OCI-LY7 (cell line): ENCODE measurements around the gene CDK14. TPM values are rescaled to one million over a fixed set of nuclear protein-coding genes. Genes with fewer than 3 reads are reported as not detected.

Experiments used
- BruUV-seq: library from RNA; stranded (reverse); fragments of 400-500 nt; replicated peaks from 2 replicates; lab custom pipeline; 2021; lab: Mats Ljungman, UMichigan
- CTCF ChIA-PET: fragments of 300-600 bp; sonication (Branson Sonifier 250); formaldehyde crosslinking; loops from one replicate; lab custom pipeline; 2022; ENCODE audit warnings: antibody characterized with exemption; ENCODE audit not compliant: unreplicated experiment; lab: Charles Lee
- POLR2A ChIA-PET: fragments of 300-600 bp; sonication (Branson Sonifier 250); formaldehyde crosslinking; loops from one replicate; lab custom pipeline; 2022; ENCODE audit warnings: antibody characterized with exemption; lab: Charles Lee
- DNase-seq: peaks from one replicate; pipeline ENCODE4 v3.0.0-alpha.2; 2015; ENCODE audit warnings: low spot score
- H2AFZ ChIP-seq: fragments of 200-600 bp; sonication (generic), shearing (Covaris generic); 2 replicates; pipeline ENCODE4 v1.6.1; 2014; ENCODE audit warnings: mild to moderate bottlenecking, antibody characterized with exemption, low read length, moderate library complexity
- H3K27ac ChIP-seq: fragments of 200-600 bp; sonication (generic); 2 replicates; pipeline ENCODE4 v1.5.1; 2014; ENCODE audit warnings: mixed run types, low read depth, mild to moderate bottlenecking, moderate library complexity, low read length, inconsistent platforms; ENCODE audit not compliant: poor library complexity, severe bottlenecking
- H3K36me3 ChIP-seq: fragments of 200-600 bp; sonication (generic); 2 replicates; pipeline ENCODE4 v1.6.1; 2014; ENCODE audit warnings: mild to moderate bottlenecking, antibody characterized with exemption, low read length, moderate library complexity, mixed read lengths; ENCODE audit not compliant: insufficient read depth
- H3K4me1 ChIP-seq: fragments of 200-600 bp; sonication (generic); 2 replicates; pipeline ENCODE4 v1.5.1; 2014; ENCODE audit warnings: mild to moderate bottlenecking, low read length; ENCODE audit not compliant: insufficient read depth, poor library complexity, severe bottlenecking
- H3K4me2 ChIP-seq: fragments of 200-600 bp; sonication (generic); 2 replicates; pipeline ENCODE4 v1.6.1; 2014; ENCODE audit warnings: mild to moderate bottlenecking, low read length
- H3K4me3 ChIP-seq: fragments of 200-600 bp; sonication (generic); 2 replicates; pipeline ENCODE4 v1.5.1; 2014; ENCODE audit warnings: mild to moderate bottlenecking, low read depth, low read length; ENCODE audit not compliant: poor library complexity, severe bottlenecking
- H3K79me2 ChIP-seq: fragments of 200-600 bp; sonication (generic); 2 replicates; pipeline ENCODE4 v1.6.1; 2016; ENCODE audit warnings: low read depth, mild to moderate bottlenecking, low read length, moderate library complexity, mixed read lengths; ENCODE audit not compliant: insufficient read depth
- H3K9me2 ChIP-seq: fragments of 200-600 bp; sonication (generic); 2 replicates; pipeline ENCODE4 v1.6.1; 2016; ENCODE audit warnings: mild to moderate bottlenecking, low read length, mixed read lengths; ENCODE audit not compliant: insufficient read depth
- H3K9me3 ChIP-seq: fragments of 200-600 bp; sonication (generic); 2 replicates; pipeline ENCODE4 v1.6.1; 2014; ENCODE audit warnings: mild to moderate bottlenecking, mixed run types, low read length, mixed read lengths
- H4K20me1 ChIP-seq: fragments of 200-600 bp; sonication (generic); 2 replicates; pipeline ENCODE4 v1.6.1; 2014; ENCODE audit warnings: mild to moderate bottlenecking, antibody characterized with exemption, low read length, moderate library complexity, mixed read lengths; ENCODE audit not compliant: insufficient read depth
- CTCF ChIP-seq: fragments of 200-600 bp; sonication (generic); conservative IDR thresholded peaks from 2 replicates; pipeline ENCODE4 v1.5.1; 2014; ENCODE audit warnings: mild to moderate bottlenecking, antibody characterized with exemption, low read length, moderate library complexity, mixed read lengths
- EZH2phosphoT487 ChIP-seq: fragments of 200-600 bp; sonication (generic); IDR thresholded peaks from 2 replicates; pipeline ENCODE4 v1.6.1; 2018; ENCODE audit warnings: low read depth, borderline replicate concordance, mild to moderate bottlenecking, mixed run types, antibody characterized with exemption, low read length, moderate library complexity, mixed read lengths
- intact Hi-C: fragments of 100-400 bp; cut with micrococcal nuclease; formaldehyde crosslinking; loops from one replicate; pipeline ENCODE4 v1.10.0; 2022; ENCODE audit not compliant: unreplicated experiment
- total RNA-seq, 2 experiments: library from RNA; depleted of rRNA in 1 of 2; stranded (reverse); fragments of >200 nt in 1 of 2; shearing (Covaris generic) in 1 of 2; gene quantifications; 2 replicates each; pipeline ENCODE4 v1.2.3, GENCODE V29; 2014 to 2022

Gene CDK14
- total RNA-seq, 2 experiments from 2014 or later = 90.7 to 111 TPM

DNA sequence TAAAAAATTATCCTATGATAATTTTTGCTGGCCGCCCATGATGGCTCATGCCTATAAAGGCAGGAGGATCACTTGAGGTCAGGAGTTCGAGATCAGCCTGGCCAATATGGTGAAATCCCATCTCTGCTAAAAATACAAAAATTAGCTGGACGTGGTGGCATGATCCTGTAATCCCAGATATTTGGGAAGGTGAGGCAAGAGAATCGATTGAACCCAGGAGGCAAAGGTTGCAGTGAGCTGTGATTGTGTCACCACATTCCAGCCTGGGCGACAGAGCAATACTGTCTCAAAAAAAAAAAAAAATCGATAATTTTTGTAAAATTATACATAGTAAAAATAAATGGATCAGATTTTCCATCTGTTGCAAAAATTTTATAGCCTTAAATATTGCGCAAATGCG, 31.7 kb upstream of the CDK14 start:
- no peaks in the 10 kb centered on the region for H4K20me1 ChIP-seq
- no peak overlapping the region for H3K4me2 ChIP-seq
- DNase-seq = no peak
- no peaks in the 10 kb centered on the region for H3K9me2 ChIP-seq
- H3K79me2 ChIP-seq = no peaks in the 10 kb centered on the region
- no peaks in the 10 kb centered on the region for H3K36me3 ChIP-seq
- intact Hi-C loops = no loop called here
- H3K4me3 ChIP-seq = no peak overlapping the region
- TF ChIP-seq CTCF = no peak
- no peak for TF ChIP-seq EZH2phosphoT487
- BruUV-seq = no TSS peak
- ChIA-PET POLR2A (interaction anchor here (0.7 to 0.8 kb wide), 2 partner anchors 35 to 98 kb away, joined by 3 to 4 read pairs; no protein-coding TSS in a partner anchor), CTCF (no interaction called here)
- H3K9me3 ChIP-seq = no peaks in the 10 kb centered on the region
- no peak overlapping the region for H3K27ac ChIP-seq
- no peak overlapping the region for H2AFZ ChIP-seq
- peaks cover 3% of the 10 kb centered on the region for H3K4me1 ChIP-seq

DNA sequence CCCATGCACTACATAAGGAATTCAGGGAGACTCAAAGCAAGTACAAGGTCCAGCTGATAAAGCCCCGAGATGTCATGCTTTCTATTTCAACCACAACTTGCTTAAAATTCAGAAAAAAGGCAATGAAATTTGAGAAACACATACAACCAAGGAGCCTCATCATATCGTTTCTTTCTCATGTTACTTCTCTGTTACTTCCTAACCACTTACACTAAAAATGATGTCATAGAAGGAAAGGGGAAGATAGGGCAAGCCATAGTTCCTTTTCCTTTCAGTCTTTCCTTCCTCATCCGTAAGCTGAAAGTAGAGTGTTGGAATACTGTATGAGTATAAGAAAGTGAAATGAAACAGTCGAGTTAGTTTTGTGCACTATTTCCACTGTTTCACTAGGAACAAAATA, 27.9 kb upstream of the CDK14 start:
- Histone ChIP-seq H3K4me1 (peaks cover 8% of the 10 kb centered on the region), H3K4me2 (no peak overlapping the region), H3K27ac (no peak overlapping the region), H4K20me1 (no peaks in the 10 kb centered on the region), H3K9me2 (no peaks in the 10 kb centered on the region; the same call in 1 of the 2 replicates), H2AFZ (no peak overlapping the region), H3K9me3 (no peaks in the 10 kb centered on the region), H3K4me3 (no peak overlapping the region), H3K36me3 (no peaks in the 10 kb centered on the region), H3K79me2 (no peaks in the 10 kb centered on the region)
- no peak for DNase-seq
- CTCF ChIA-PET = no interaction called here
- intact Hi-C loops = no loop called here
- POLR2A ChIA-PET = no interaction called here
- BruUV-seq = no TSS peak
- TF ChIP-seq CTCF (no peak), EZH2phosphoT487 (no peak)

GRCh38 chr7:90569368-90569767, 26.8 kb upstream of the CDK14 start:
- H4K20me1 ChIP-seq = no peaks in the 10 kb centered on the region
- no peak for TF ChIP-seq CTCF
- no peak for TF ChIP-seq EZH2phosphoT487
- H2AFZ ChIP-seq = no peak overlapping the region
- H3K79me2 ChIP-seq = no peaks in the 10 kb centered on the region
- peak overlapping the region; percentile 41 for H3K4me2 ChIP-seq
- peak; percentile 24 for DNase-seq
- H3K9me3 ChIP-seq = no peaks in the 10 kb centered on the region
- no TSS peak for BruUV-seq
- H3K27ac ChIP-seq = no peak overlapping the region
- intact Hi-C loops = no loop called here
- H3K36me3 ChIP-seq = no peaks in the 10 kb centered on the region
- H3K4me1 ChIP-seq = peaks cover 8% of the 10 kb centered on the region
- CTCF ChIA-PET = no interaction called here
- no peaks in the 10 kb centered on the region; the same call in 1 of the 2 replicates for H3K9me2 ChIP-seq
- POLR2A ChIA-PET = no interaction called here
- no peak overlapping the region for H3K4me3 ChIP-seq
